ENCODE data around the gene PDC. TPM values are rescaled to one million over a fixed set of nuclear protein-coding genes. Genes with fewer than 3 reads are reported as not detected.

The PDC gene
- total RNA-seq, 2 experiments from 2014 or later: not detected

DNA sequence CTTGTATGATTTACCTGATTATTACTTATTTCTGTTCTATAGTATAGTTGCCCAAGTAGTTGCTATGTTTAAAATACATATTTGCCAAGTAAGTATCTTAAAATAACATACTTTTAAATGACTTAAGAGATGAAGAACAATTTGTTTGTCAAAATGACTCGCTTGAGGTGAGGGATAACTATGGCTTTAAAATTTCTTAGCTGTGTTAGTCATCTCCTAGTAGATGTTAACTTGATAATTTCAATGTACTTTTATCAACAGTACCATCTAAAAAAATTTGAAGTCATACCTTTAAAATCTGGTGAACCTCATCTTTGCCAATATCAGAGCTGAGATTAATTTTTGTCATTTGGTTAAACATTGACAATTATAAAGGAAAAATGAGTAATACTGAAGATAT is 47.6 kb downstream of the PDC start:
- ChIA-PET CTCF (no interaction called here), POLR2A (no interaction called here)
- H3K36me3 ChIP-seq (ENCODE audit: insufficient read depth, low read length): peaks cover 24% of the 10 kb centered on the region
- Mint-ChIP-seq H3K36me3 (ENCODE audit: low read depth) (peaks cover 42% of the 10 kb centered on the region), H3K9me3 (no peaks in the 10 kb centered on the region), H3K4me3 (no peak overlapping the region), H3K4me1 (ENCODE audit: low read depth) (no peaks in the 10 kb centered on the region), H3K27ac (no peak overlapping the region), H3K27me3 (no peaks in the 10 kb centered on the region)
- H3K27ac ChIP-seq (ENCODE audit: low read depth in 1 of 2, low read length in 2 of 2): no peak overlapping the region
- no peaks in the 10 kb centered on the region for H3K9me3 ChIP-seq (ENCODE audit: control insufficient read depth in 1 of 2, insufficient read depth in 1 of 2, low read length in 2 of 2)
- TF ChIP-seq, protein P1, sequence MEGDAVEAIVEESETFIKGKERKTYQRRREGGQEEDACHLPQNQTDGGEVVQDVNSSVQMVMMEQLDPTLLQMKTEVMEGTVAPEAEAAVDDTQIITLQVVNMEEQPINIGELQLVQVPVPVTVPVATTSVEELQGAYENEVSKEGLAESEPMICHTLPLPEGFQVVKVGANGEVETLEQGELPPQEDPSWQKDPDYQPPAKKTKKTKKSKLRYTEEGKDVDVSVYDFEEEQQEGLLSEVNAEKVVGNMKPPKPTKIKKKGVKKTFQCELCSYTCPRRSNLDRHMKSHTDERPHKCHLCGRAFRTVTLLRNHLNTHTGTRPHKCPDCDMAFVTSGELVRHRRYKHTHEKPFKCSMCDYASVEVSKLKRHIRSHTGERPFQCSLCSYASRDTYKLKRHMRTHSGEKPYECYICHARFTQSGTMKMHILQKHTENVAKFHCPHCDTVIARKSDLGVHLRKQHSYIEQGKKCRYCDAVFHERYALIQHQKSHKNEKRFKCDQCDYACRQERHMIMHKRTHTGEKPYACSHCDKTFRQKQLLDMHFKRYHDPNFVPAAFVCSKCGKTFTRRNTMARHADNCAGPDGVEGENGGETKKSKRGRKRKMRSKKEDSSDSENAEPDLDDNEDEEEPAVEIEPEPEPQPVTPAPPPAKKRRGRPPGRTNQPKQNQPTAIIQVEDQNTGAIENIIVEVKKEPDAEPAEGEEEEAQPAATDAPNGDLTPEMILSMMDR (IDR thresholded peaks at IDR 0.05): no peak
- H3K4me3 ChIP-seq (ENCODE audit: low read length): no peak overlapping the region
- DNase-seq (no peak), ATAC-seq (ENCODE audit: poor library complexity) (no peak)
- H3K27me3 ChIP-seq (ENCODE audit: control insufficient read depth in 1 of 2, insufficient read depth in 2 of 2, low read length in 2 of 2): no peaks in the 10 kb centered on the region
- intact Hi-C loops (cut with DNase I, micrococcal nuclease): no loop called here
- no peaks in the 10 kb centered on the region for H3K4me1 ChIP-seq (ENCODE audit: insufficient read depth, low read length)

DNA sequence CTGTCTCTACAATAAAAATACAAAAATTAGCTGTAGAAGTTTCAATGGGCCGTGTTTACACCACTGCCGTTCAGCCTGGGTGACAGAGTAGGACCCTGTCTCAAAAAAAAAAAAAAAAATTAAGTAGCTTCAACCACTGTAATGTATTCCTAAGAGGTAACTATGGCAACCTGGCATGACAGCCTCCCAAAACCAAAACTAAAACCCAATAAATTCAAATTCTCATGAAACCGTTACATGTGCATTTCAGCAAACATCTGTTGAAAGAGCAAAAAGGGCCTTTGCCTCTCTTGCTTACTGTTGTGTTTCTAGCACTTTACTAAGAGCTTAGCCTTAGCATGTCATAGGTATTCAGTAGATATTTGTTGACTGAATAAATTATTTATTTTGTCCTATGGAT is 51.8 kb downstream of the PDC start:
- H3K9me3 Mint-ChIP-seq: no peaks in the 10 kb centered on the region
- peaks cover 72% of the 10 kb centered on the region for H3K36me3 Mint-ChIP-seq (ENCODE audit: low read depth)
- TF ChIP-seq, protein P1 (IDR thresholded peaks at IDR 0.05): no peak
- no peaks in the 10 kb centered on the region for H3K27me3 Mint-ChIP-seq
- no peaks in the 10 kb centered on the region for H3K4me1 Mint-ChIP-seq (ENCODE audit: low read depth)
- Histone ChIP-seq H3K36me3 (ENCODE audit: insufficient read depth, low read length) (peaks cover 45% of the 10 kb centered on the region), H3K4me1 (ENCODE audit: insufficient read depth, low read length) (no peaks in the 10 kb centered on the region), H3K9me3 (ENCODE audit: control insufficient read depth in 1 of 2, insufficient read depth in 1 of 2, low read length in 2 of 2) (no peaks in the 10 kb centered on the region), H3K27ac (ENCODE audit: low read depth in 1 of 2, low read length in 2 of 2) (no peak overlapping the region), H3K4me3 (ENCODE audit: low read length) (no peak overlapping the region), H3K27me3 (ENCODE audit: control insufficient read depth in 1 of 2, insufficient read depth in 2 of 2, low read length in 2 of 2) (no peaks in the 10 kb centered on the region)
- H3K4me3 Mint-ChIP-seq: no peak overlapping the region
- DNase-seq (peak in 2 of 14 experiments; percentile 5 to 10), ATAC-seq (ENCODE audit: poor library complexity) (no peak)
- ChIA-PET POLR2A (no interaction called here), CTCF (no interaction called here)
- H3K27ac Mint-ChIP-seq: no peak overlapping the region
- intact Hi-C loops (cut with DNase I, micrococcal nuclease): loop anchor here in 1 of 2 experiments (10.0 kb wide), 1 partner anchor 576 kb away; no protein-coding TSS in a partner anchor

DNA sequence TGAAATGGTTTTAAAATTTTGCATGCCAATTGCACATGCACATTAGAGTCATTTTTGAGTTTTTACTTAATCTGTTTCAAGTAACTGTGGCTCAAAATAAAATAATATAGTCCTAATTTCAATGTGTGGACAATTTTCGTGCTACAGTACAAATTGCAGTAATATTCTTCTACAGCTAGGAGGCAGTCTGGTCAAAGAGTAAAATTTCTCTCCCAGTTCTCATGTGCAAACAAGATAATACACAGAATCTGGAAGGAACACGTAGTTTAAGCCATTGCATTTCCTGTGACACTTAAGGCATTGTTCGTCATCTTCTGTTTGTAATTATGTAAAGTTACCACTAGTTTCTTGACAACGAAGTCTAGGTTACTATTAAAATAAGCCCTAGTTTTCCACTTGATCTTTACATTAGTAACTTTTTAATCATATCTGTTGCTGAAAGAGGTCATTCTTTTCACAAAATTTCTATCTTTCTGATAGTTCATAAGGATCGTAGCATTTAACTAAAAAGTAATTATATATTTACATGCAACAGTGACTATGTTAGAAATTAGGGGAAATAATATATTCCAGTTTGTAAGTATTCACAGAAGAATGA is 56.4 kb downstream of the PDC start:
- POLR2A ChIA-PET: no interaction called here
- H3K4me1 Mint-ChIP-seq (ENCODE audit: low read depth): no peaks in the 10 kb centered on the region

More for the DNA sequence above, 56.4 kb downstream of the PDC start:
- no peaks in the 10 kb centered on the region for H3K27me3 ChIP-seq (ENCODE audit: control insufficient read depth in 1 of 2, insufficient read depth in 2 of 2, low read length in 2 of 2)
- H3K36me3 ChIP-seq (ENCODE audit: insufficient read depth, low read length): peaks cover 45% of the 10 kb centered on the region
- H3K4me1 ChIP-seq (ENCODE audit: insufficient read depth, low read length): no peaks in the 10 kb centered on the region
- CTCF ChIA-PET: interaction anchor here (0.9 to 1.2 kb wide), 4 partner anchors 11 to 29 kb away, joined by 3 to 7 read pairs (median 4); partner anchors contain the start of genes ODR4 and TPR
- Mint-ChIP-seq H3K4me3 (no peak overlapping the region), H3K27ac (peak overlapping the region; percentile 78), H3K27me3 (no peaks in the 10 kb centered on the region), H3K36me3 (ENCODE audit: low read depth) (peaks cover 80% of the 10 kb centered on the region), H3K9me3 (no peaks in the 10 kb centered on the region)
- TF ChIP-seq, protein P1 (IDR thresholded peaks at IDR 0.05): peak; percentile 83
- DNase-seq: peak in 3 of 14 experiments; percentile 63 to 64 (median 63)
- no peak overlapping the region for H3K27ac ChIP-seq (ENCODE audit: low read depth in 1 of 2, low read length in 2 of 2)
- H3K9me3 ChIP-seq (ENCODE audit: control insufficient read depth in 1 of 2, insufficient read depth in 1 of 2, low read length in 2 of 2): no peaks in the 10 kb centered on the region
- no peak overlapping the region for H3K4me3 ChIP-seq (ENCODE audit: low read length)
- ATAC-seq (ENCODE audit: poor library complexity): peak; percentile 92
- intact Hi-C loops (cut with DNase I, micrococcal nuclease): loop anchor here in 1 of 2 experiments (10.0 kb wide), 1 partner anchor 580 kb away; no protein-coding TSS in a partner anchor
